AG08396 (cell line): Measurements from ENCODE around the gene ABHD18.
"Not testable (repeated sequence)": the region's sequence is repeated elsewhere in the genome, so short reads cannot be mapped to it uniquely, and the experiment has no call there.

Experiments used
- DNase-seq: peaks from one replicate; pipeline ENCODE4 v3.0.0; 2012; ENCODE audit warnings: low spot score, mixed read lengths

ABHD18 gene

GRCh38 chr4:127993151-127993550, 27.9 kb downstream of the ABHD18 start:
- no peak for DNase-seq

GRCh38 chr4:127995776-127996175, 30.6 kb downstream of the ABHD18 start:
- no peak for DNase-seq

- not testable (repeated sequence) for DNase-seq
Observed at GRCh38 chr4:127996521-127996920, 31.3 kb downstream of the ABHD18 start.

GRCh38 chr4:127997534-127998388, 32.6 kb downstream of the ABHD18 start:
- DNase-seq: peak; percentile 13

GRCh38 chr4:128006592-128006991, 41.4 kb downstream of the ABHD18 start:
- DNase-seq: no peak

- DNase-seq: no peak
Observed at GRCh38 chr4:128009428-128009827, 44.2 kb downstream of the ABHD18 start.

- no peak for DNase-seq
Observed at GRCh38 chr4:128025319-128025718, 60.1 kb downstream of the ABHD18 start.

- no peak for DNase-seq
Observed at GRCh38 chr4:128029907-128030306, 64.7 kb downstream of the ABHD18 start.

GRCh38 chr4:128031756-128032384, 66.7 kb downstream of the ABHD18 start:
- DNase-seq: no peak

GRCh38 chr4:128039568-128039967, 74.4 kb downstream of the ABHD18 start:
- DNase-seq: no peak

- DNase-seq: not testable (repeated sequence)
Observed at GRCh38 chr4:128047019-128047418, 81.8 kb downstream of the ABHD18 start.

- DNase-seq: not testable (repeated sequence)
Observed at GRCh38 chr4:128047514-128047913, 82.3 kb downstream of the ABHD18 start.

- not testable (repeated sequence) for DNase-seq
Observed at GRCh38 chr4:128051229-128051628, 86.0 kb downstream of the ABHD18 start.

GRCh38 chr4:128054907-128055306, 89.7 kb downstream of the ABHD18 start:
- not testable (repeated sequence) for DNase-seq

- not testable (repeated sequence) for DNase-seq
Observed at GRCh38 chr4:128055441-128056206, 90.4 kb downstream of the ABHD18 start.

GRCh38 chr4:128056396-128056795, 91.2 kb downstream of the ABHD18 start:
- DNase-seq: no peak

- peak; percentile 17 for DNase-seq
Observed at GRCh38 chr4:128060121-128060698, 95.0 kb downstream of the ABHD18 start.

GRCh38 chr4:128060699-128061565, 95.7 kb downstream of the ABHD18 start, which contains the start of gene LARP1B:
LARP1B (plus strand) TSS chr4:128061312; CDS start chr4:128074952, 13,640 bp downstream.
- DNase-seq: peak; percentile 99

GRCh38 chr4:128061566-128062536, 96.6 kb downstream of the ABHD18 start:
- DNase-seq: peak; percentile 65

GRCh38 chr4:128066453-128066820, 101.2 kb downstream of the ABHD18 start:
- not testable (repeated sequence) for DNase-seq
